GM18870 (cell line): ENCODE measurements around the gene GPAT3.
"Not testable (repeated sequence)": the region's sequence is repeated elsewhere in the genome, so short reads cannot be mapped to it uniquely, and the experiment has no call there.

Source experiments
- ATAC-seq: cut with Tn5 transposase; IDR thresholded peaks from one replicate; pipeline ENCODE4 v1.9.1; 2021; ENCODE audit warnings: moderate library complexity; ENCODE audit not compliant: unreplicated experiment

Gene GPAT3

DNA sequence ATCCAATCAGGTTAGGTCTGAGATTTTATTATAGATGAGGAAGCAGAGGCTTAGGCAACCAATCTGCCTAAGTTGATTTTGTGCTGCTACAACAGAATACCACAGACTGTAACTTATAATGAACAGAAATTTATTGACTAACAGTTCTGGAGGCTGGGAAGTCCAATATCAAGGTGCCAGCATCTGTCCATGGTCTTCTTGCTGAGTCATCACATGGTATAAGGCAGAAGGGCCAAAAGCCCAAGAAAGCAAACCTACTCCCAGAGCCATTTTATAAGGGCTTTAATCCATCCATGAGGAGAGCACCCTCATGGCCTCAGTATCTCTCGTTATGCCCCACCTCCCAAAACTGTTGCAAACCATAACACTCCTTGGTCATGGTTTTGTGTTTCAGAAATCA lies 55.8 kb downstream of the GPAT3 start:
- no peak for ATAC-seq

DNA sequence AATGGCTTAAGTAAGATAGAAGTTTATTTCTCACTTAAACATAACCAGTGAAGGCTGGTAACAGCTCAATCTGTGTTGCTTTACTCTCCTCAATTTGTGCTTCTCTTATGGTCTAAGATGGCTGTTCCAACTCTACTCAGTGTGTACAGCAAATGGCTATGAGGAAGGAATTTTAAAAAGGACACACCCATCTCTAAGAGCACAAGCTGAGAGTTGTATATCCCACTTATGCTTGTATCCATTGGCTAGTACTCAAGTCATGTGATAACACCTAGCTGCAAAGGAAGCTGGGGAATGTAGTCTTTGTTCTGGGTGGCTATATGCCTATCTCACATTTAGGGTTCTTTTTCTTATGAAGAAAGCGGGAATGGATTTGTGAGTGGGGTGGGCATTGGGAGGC lies 63.3 kb downstream of the GPAT3 start:
- peak; percentile 54 for ATAC-seq

DNA sequence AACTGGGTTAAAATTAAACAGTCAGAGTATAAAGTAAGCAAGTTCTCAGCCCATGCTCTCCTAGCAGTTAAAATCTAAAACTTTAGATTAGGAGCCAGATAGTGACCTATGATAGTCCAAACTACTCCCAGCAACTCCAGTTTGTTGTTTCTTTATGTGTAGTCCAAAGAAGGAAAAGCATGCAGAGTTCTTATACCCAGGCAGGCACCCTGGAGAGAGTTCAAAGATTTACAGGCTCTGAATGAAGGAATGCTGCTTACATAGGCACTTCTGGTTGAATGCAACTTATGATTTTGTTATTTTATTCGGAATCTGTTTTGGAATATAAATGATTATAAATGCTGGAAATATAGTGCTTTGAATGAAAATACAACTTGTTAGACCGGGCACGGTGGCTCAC lies 67.2 kb downstream of the GPAT3 start:
- ATAC-seq, result no peak

DNA sequence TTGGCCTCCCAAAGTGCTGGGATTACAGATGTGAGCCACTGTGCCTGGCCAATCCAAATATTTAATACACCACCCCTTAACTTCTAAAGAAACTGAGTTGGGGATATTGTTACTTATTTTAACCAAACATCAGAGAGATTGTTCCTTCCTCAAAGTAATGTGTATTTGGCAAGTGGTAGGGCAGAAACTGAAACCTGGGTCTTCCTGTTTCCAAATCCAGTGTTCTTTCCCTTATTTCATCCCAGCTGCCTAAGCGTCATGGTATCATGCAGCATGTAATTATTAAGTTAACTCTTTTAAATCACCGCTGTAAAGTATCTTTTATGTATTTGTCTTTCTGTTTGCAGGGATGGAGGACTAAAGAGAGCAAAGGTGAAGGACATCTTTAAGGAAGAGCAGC lies 68.4 kb downstream of the GPAT3 start:
- ATAC-seq, result no peak

DNA sequence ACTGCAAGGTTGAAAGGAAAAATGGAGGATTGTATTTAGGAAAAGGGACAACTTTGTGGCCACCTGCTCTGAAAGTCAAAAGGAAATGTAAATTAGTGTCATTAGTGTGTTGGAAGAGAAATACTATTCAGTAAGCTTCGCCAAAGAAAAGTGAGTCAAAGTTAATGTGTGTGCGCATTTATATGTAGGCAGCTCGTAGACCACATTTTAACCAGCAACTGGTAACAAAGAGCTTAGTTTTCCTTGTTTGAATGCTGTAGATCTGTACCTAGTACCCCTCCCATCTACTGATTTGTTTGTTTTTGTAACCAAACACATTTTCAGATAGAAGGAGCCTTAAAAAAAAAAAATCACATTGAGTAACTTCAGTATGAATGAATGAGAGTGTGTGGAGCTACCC lies 69.3 kb downstream of the GPAT3 start:
- ATAC-seq, result peak; percentile 2

DNA sequence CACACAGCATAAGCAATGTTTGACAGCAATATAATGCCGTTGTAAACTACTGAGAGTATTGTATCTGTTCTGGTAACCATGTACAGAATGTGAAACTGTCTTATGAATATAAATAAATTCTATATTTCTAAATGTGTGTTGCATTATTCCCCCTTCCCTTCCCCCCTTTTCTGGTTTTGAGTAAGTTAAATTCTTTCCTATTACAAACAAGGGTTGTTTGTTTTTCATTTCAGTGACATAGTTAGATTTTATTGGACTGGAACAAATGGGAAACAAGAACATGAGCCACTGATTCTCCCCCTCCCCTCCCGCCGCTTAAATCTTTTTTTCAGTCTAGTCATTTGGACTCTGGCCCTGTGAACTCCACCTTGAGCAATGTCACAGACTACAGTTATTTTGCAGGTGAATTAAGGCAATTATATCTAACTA lies 69.8 kb downstream of the GPAT3 start:
- peak; percentile 43 for ATAC-seq

DNA sequence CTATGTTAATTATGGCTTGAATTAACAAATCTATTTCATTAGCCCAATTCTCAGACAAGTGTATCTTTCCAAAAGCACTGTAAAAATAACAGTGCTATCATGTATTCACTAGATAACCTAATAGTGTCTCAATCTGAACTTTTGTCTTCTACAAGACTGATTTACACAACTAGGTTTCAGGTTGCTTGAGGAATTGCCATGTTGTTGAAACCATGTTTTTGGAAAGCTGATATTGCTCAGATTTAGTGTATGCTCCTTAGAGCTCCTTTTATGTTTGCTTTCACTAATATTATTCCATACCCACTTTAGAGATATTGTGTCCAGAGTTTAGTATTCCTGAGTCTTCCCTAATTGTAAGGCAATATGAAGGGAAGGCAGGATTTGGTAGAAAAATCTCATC lies 70.6 kb downstream of the GPAT3 start:
- ATAC-seq, result no peak

DNA sequence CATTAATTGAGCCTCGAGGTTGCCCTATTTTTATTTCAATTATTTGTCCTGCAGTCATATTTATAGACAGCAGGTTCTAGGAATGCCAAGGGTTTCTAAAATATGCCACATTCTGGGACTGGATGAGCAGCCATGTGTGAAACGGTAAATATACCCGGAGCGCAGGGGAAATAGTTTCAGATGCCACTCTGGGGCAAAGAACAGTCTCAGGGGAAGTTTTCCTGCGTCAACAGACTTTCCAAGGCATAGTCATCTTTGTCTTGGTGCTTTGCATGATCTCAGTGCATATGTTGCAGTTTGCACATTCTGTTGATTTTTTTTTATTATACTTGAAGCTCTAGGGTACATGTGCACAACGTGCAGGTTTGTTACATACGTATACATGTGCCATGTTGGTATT lies 71.0 kb downstream of the GPAT3 start:
- peak; percentile 50 for ATAC-seq

DNA sequence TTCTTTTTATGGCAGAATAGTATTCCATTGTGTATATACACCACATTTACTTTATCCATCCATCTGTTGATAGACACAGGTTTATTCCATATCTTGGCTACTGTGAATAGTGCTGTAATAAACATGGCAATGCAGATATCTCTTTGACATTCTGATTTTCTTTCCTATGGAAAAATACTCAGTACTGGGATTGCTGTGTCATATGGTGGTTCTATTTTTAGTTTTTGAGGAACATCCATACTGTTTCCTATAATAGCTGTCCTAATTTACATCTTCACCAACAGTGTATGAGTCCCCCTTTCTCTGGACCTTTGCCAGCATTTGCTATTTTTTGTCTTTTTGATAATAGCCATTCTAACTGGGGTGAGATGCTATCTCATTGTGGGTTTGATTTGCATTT lies 73.5 kb downstream of the GPAT3 start:
- no peak for ATAC-seq

DNA sequence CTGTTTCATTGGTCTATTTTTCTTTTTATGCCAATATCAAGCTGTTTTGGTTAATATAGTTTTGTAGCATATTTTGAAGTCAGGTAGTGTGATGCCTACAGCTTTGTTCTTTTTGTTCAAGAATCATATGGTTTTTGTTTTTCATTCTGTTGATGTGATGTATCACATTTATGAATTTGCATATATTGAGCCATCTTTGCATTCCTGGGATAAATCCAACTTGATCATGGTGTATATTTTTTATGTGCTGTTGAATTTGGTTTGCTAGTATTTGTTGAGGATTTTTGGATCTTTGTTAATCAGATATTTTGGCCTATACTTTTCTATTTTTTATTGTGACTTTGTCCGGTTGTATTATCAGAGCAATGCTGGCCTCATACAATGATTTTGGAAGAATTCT lies 74.8 kb downstream of the GPAT3 start:
- ATAC-seq, result no peak

DNA sequence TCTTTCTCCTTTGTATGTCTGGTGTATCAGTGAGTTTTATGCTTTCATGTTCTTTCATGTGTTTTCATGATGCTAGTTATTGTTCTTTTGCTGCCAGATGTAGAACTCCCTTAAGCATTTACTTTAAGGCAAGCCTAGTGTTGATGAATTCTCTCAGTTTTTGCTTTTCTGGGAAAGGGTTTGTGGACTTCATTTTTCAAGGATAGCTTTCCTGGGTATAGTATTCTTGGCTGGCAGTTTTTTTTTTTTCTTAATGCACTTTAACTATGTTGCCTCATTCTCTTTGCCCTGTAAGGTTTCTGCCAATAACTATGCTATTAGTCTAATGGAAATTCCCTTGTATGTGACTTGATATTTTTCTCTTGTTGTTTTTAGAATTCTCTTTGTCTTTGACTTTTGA lies 77.1 kb downstream of the GPAT3 start:
- ATAC-seq, result no peak

DNA sequence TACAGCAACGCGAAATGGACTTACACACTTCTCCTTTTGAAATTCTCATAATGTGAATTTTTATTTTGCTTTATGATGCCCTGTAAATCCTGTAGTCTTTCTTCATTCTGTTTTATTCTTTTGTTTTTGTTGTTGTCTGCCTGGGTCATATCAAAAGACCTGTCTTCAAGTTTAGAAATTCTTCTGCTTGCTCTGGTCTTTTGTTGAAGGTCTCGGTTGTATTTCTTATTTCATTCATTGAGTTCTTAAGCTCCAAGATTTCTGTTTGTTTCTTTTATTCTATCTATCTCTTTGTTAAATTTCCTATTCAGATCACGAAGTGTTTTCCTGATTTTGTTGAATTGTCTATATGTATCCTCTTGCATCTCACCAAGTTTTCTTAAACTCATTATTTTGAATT lies 78.1 kb downstream of the GPAT3 start:
- no peak for ATAC-seq

DNA sequence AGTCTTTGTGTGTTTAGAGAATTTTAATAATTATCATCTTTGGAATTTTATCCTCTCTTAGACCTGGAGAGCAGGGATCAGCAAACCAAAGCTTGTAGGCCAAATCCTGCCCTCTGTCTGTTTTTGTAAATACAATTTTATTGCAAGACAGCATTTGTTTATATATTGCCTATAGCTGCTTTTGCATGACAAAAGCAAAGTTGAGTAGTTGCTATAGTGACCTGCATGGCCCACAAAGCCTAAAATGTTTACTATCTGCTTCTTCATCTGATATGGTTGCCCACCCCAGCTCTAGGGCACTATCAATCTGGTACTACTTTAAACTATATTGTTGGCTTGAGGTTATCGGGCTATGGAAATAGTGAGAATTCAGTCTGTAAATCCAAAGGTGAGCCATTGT lies 80.3 kb downstream of the GPAT3 start:
- ATAC-seq, result no peak

DNA sequence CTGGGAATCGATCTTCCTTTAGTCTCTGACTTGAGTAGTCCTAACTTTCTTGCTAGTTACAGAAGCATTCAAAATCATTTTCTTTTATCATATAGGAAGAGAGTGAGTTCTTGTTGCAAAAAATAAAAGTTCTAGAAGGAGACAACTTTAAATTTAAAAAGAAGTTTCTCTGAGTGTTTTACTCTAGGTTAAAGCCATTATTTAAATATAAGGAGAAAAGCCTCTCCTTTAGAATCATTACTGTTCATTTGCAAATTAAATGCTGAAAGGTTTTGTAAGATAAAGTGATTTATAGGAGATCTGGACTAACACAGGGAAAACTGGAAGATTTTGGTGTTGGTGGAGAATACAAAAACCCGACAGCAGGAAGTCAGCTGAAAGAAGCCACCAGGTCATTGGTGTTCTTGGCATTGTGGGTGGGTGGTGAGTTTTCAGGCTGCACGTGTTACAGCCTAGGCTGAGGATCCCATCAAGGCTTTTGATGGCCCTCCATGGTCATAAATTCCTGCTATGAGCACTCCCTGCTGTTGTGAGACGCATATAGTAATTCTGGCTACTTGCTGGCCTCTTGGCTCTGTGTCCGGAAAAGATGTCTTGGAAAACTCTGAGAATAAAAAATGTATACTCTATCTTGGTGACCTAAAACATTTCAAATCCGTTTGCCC lies 81.6 kb downstream of the GPAT3 start:
- no peak for ATAC-seq

DNA sequence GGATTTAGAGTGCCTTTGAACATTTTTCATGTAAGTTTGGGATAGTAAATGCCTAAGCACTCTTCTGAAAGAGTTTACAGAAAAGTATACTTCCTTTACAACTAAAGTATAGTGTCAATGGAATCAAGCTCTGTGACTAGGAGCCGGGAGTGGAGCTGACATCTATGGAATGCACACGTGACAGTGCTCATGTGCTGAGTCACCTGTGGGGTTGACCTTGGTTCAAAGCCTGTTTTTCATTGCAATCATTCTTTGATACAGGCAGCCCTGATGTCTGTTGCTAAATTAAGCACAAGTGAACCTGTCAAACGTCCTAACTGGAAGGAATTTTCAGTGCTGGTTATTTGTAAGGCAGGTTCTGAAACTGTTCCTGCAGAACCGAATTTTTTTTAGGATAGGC lies 82.5 kb downstream of the GPAT3 start:
- ATAC-seq, result no peak

DNA sequence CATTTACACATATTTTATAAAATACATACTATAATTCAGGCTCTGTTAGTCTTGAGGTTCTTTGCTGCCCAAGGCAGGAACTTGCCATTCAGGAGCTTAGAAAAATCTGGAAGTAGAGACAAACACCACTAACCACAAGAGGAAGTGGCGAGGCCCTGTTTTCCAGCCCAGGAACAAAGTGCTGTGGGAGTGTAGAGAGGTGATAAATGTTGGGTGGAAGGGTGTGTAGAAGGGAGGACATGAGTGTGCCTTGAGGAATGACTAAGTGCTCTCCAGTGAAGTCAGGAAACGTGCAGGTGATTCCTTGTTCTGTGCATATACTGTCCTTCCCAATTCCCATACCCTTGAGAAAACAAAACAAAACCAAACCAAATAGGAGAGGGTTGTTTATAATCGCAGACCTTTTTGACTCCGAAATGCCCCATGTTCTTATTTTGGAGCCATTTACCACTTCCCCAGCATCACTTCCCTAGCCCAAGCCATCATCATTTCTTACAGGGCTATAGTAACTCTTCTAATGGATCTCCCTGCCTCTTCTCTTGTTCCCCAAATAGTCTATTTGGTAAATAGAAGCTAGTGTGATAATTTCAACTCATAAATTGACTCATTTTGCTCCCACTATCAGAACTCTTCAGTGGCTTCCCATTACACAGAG lies 83.2 kb downstream of the GPAT3 start:
- no peak for ATAC-seq

DNA sequence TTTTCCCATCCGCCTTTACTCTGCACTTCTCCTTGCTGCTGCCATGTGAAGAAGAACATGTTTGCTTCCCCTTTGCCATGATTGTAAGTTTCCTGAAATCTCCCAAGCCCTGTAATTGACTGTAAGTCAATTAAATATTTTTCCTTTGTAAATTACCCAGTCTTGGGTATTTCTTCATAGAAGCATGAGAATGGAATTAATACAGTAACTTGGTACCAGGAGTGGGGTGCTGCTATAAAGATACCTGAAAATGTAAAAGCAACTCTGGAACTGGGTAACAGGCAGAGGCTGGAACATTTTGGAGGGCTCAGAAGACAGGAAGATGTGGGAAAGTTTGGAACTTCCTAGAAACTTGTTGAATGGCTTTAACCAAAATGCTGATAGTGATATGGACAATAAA lies 86.2 kb downstream of the GPAT3 start:
- ATAC-seq, result not testable (repeated sequence)

DNA sequence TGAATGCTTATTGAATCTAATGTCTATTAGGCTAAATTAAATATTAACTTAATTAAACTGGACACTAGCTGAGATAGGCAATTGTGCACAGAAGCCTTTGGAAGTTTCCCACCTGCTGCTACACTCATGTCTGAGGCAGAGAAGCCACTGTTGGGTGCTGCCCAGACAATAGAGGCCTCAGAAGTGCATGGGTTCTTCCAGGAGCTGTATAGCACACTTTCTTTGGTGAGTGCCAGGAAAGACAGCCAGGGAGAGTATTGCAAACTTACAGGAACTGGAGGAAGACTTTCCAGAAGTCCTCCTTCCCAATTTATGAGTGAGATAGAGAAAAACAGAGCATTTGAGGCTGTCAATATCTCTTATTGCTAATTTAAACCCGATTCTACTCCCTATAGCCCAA lies 89.9 kb downstream of the GPAT3 start:
- ATAC-seq, result no peak

DNA sequence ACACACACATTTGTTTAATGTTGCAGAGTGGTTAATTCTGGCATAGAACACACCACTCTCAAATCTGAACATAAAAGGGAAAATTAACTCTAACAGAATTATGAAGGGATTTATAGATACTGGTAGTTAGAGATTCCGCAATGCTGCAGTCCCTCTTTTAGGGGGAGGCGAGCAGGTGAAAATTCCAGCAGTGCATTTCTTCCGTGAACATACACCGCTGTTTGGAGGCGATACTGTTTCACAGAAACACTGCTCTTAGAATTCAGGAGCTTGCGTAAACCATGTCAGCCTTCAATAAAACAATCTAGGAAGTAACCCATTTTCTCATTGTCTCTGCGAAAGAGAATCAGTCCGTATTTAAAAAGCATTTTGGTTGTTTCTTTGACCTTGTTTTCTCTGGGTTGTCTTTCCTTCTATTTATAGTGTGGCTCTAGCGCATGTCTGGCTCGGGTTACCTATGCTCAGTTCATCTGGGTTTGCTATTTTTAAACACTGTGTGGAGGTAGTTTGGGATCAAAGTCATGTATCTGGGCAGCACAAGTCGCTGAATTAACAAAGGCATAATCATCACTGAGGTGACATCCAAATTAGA lies 90.4 kb downstream of the GPAT3 start:
- no peak for ATAC-seq

DNA sequence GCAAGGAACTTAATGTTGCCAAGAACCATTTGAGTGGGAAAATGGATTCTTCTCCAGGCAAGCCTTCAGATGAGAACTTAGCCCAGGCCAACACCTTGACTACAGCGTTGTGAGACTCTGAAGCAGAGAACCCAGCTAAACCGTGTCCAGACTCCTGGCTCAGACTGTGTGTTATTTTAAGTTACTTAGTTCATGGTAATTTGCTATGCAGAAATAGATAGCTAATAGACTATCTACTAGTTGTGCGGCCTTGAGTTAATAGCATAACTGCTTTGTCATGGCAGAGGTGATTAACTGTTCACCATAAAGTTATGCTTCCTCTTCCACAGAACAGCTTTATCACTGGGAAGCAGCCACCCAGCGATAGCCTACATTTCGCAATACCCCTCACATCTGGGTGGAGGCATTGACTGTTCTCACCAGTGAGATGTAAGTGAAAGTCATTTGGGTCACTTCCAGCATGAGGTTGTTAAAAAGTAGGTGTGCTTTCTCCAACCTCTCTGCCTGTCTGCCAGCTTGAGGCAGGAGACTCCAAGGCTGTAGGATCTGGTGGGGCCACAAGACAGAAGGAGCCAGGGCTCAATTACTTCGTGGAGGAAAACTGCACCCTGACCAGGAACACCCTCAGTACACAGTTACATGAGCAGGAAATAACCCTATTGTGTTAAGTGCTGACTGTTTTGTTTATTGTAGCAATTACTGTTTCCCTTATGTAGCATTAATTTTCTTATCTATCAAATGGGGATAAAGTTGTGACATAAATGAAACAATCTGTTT lies 94.2 kb downstream of the GPAT3 start:
- ATAC-seq, result no peak

DNA sequence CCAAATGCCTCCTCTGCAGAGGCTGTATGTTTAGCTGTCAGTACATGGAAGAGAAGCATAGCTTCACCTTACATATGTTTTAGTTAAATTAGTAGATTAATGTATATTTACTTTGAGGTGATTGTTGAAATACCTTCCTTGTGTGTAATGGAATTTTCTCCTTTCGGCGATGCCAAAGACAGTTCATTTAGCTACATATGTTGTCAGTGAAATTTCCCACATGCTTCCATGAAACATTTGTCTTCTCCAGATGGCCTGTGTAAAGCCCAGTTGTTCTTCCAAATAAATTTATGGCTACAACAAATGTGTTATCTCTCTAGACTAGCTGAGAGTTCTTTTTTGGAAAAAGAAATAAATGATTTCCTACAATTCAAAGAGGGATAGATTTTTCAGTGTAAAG lies 95.2 kb downstream of the GPAT3 start:
- no peak for ATAC-seq

DNA sequence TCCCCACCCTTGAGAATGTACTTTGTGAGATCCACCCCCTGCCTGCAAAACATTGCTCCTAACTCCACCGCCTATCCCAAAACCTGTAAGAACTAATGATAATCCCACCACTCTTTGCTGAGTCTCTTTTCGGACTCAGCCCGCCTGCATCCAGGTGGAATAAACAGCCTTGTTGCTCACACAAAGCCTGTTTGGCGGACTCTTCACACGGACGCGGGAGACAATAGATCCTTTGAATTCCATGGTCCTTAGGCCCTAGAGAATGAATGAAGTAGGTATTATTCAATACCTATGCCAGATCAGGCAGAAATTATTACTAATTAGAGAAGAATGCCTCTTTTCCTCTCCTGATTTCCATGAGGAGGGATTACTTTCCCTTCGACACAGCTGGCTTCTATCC lies 101.0 kb downstream of the GPAT3 start:
- no peak for ATAC-seq
